Astrocyte (in vitro differentiated cells and primary cell): ENCODE data around the gene DDX4.
"Not testable (repeated sequence)": the region's sequence is repeated elsewhere in the genome, so short reads cannot be mapped to it uniquely, and the experiment has no call there.

ENCODE experiments used
- EZH2 ChIP-seq: IDR thresholded peaks from 2 replicates; pipeline ENCODE4 v1.6.1; 2012; ENCODE audit warnings: mild to moderate bottlenecking, low read length, inconsistent platforms; ENCODE audit not compliant: insufficient read depth
- TF ChIP-seq, protein P1 (sequence below): IDR thresholded peaks from 2 replicates; pipeline ENCODE4 v1.5.1; 2011; ENCODE audit warnings: low read depth, mild to moderate bottlenecking, inconsistent platforms, low read length, moderate library complexity; ENCODE audit not compliant: insufficient read depth

- TF ChIP-seq, protein P1, sequence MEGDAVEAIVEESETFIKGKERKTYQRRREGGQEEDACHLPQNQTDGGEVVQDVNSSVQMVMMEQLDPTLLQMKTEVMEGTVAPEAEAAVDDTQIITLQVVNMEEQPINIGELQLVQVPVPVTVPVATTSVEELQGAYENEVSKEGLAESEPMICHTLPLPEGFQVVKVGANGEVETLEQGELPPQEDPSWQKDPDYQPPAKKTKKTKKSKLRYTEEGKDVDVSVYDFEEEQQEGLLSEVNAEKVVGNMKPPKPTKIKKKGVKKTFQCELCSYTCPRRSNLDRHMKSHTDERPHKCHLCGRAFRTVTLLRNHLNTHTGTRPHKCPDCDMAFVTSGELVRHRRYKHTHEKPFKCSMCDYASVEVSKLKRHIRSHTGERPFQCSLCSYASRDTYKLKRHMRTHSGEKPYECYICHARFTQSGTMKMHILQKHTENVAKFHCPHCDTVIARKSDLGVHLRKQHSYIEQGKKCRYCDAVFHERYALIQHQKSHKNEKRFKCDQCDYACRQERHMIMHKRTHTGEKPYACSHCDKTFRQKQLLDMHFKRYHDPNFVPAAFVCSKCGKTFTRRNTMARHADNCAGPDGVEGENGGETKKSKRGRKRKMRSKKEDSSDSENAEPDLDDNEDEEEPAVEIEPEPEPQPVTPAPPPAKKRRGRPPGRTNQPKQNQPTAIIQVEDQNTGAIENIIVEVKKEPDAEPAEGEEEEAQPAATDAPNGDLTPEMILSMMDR = not testable (repeated sequence)
- not testable (repeated sequence) for TF ChIP-seq EZH2
Measured at GRCh38 chr5:55719026-55719425, 18.8 kb upstream of the DDX4 start.
